GM23338 (cell line): ENCODE measurements around the gene FHL1. TPM values are rescaled to one million over a fixed set of nuclear protein-coding genes. Genes with fewer than 3 reads are reported as not detected.
"Not testable (repeated sequence)": the region's sequence is repeated elsewhere in the genome, so short reads cannot be mapped to it uniquely, and the experiment has no call there.

Experiments
- ATAC-seq: fragments of 200-7000 bp; cut with Tn5 transposase; 3 replicates; pipeline ENCODE4 v1.9.1; 2020
- DNase-seq: peaks from one replicate; pipeline ENCODE4 v3.0.0-alpha.2; 2015; ENCODE audit warnings: low spot score
- H2AFZ ChIP-seq: fragments of 200-600 bp; sonication (generic); 2 replicates; pipeline ENCODE4 v1.8.0; 2016; ENCODE audit warnings: antibody characterized with exemption, mild to moderate bottlenecking, moderate library complexity
- H3F3A ChIP-seq: fragments of 200-600 bp; sonication (generic); replicated peaks from 2 replicates; pipeline ENCODE4 v1.8.0; 2017; ENCODE audit warnings: antibody characterized with exemption, mixed run types, low read depth
- H3K27ac ChIP-seq: fragments of 200-600 bp; sonication (generic); 2 replicates; pipeline ENCODE4 v1.6.1; 2016; ENCODE audit warnings: low read depth
- H3K27me3 ChIP-seq: fragments of 200-600 bp; sonication (generic); 2 replicates; pipeline ENCODE4 v1.8.0; 2016; ENCODE audit warnings: mild to moderate bottlenecking, mixed run types, moderate library complexity; ENCODE audit not compliant: insufficient read depth
- H3K36me3 ChIP-seq: fragments of 200-600 bp; sonication (generic); 2 replicates; pipeline ENCODE4 v1.8.0; 2016; ENCODE audit warnings: mild to moderate bottlenecking; ENCODE audit not compliant: insufficient read depth
- H3K4me1 ChIP-seq: fragments of 200-600 bp; sonication (generic); 2 replicates; pipeline ENCODE4 v1.8.0; 2016; ENCODE audit warnings: mild to moderate bottlenecking, moderate library complexity; ENCODE audit not compliant: insufficient read depth
- H3K4me2 ChIP-seq: fragments of 200-600 bp; sonication (generic); 2 replicates; pipeline ENCODE4 v1.7.1; 2017; ENCODE audit warnings: mixed run types
- H3K4me3 ChIP-seq: fragments of 200-600 bp; sonication (generic); 2 replicates; pipeline ENCODE4 v1.6.1; 2016; ENCODE audit warnings: mixed run types
- H3K79me2 ChIP-seq: fragments of 200-600 bp; sonication (generic); replicated peaks from 2 replicates; pipeline ENCODE4 v1.8.0; 2017; ENCODE audit warnings: mild to moderate bottlenecking; ENCODE audit not compliant: insufficient read depth
- H3K9me2 ChIP-seq: fragments of 200-600 bp; sonication (generic); 2 replicates; pipeline ENCODE4 v1.8.0; 2017; ENCODE audit not compliant: insufficient read depth
- H4K20me1 ChIP-seq: fragments of 200-600 bp; sonication (generic); replicated peaks from 2 replicates; pipeline ENCODE4 v1.8.0; 2017; ENCODE audit warnings: mild to moderate bottlenecking; ENCODE audit not compliant: insufficient read depth
- H3K27ac Mint-ChIP-seq: 2 replicates; pipeline ENCODE4 v1.8.0; 2020; ENCODE audit warnings: inconsistent platforms, mild to moderate bottlenecking, moderate library complexity, mixed read lengths
- H3K27me3 Mint-ChIP-seq: 3 replicates; pipeline ENCODE4 v1.8.0; 2022; ENCODE audit warnings: low read depth, mild to moderate bottlenecking, moderate library complexity, mixed read lengths, inconsistent platforms; ENCODE audit not compliant: insufficient read depth, poor library complexity
- H3K36me3 Mint-ChIP-seq: 3 replicates; pipeline ENCODE4 v1.8.0; 2021; ENCODE audit warnings: low read depth, mild to moderate bottlenecking, inconsistent platforms, moderate library complexity, mixed read lengths
- H3K4me1 Mint-ChIP-seq: 3 replicates; pipeline ENCODE4 v1.8.0; 2020; ENCODE audit warnings: mild to moderate bottlenecking, inconsistent platforms, mixed read lengths
- H3K4me3 Mint-ChIP-seq: 3 replicates; pipeline ENCODE4 v1.8.0; 2021; ENCODE audit warnings: moderate library complexity, mild to moderate bottlenecking, inconsistent platforms, mixed read lengths
- H3K9me3 Mint-ChIP-seq: 3 replicates; pipeline ENCODE4 v1.8.0; 2020; ENCODE audit warnings: moderate library complexity, mild to moderate bottlenecking, inconsistent platforms, mixed read lengths
- CTCF ChIP-seq, 2 experiments: fragments of 200-600 bp in 1 of 2; sonication (generic) in 1 of 2; conservative IDR thresholded peaks; 2 replicates each; pipeline versions ENCODE4 v1.5.1 to v1.6.1; 2016 to 2017; ENCODE audit warnings: antibody characterized with exemption in 2 of 2, low read depth in 2 of 2, mild to moderate bottlenecking in 2 of 2, moderate library complexity in 1 of 2
- ETS1 ChIP-seq: IDR thresholded peaks from 2 replicates; pipeline ENCODE4 v1.6.1; 2016; ENCODE audit warnings: antibody characterized with exemption
- EZH2 ChIP-seq: fragments of 200-600 bp; sonication (generic); IDR thresholded peaks from one replicate; pipeline ENCODE4 v1.8.0; 2017; ENCODE audit warnings: antibody characterized with exemption, mild to moderate bottlenecking, low read depth; ENCODE audit not compliant: unreplicated experiment
- JUNB ChIP-seq: IDR thresholded peaks from one replicate; pipeline ENCODE4 v1.6.1; 2016; ENCODE audit warnings: antibody characterized with exemption; ENCODE audit not compliant: unreplicated experiment
- NANOG ChIP-seq: IDR thresholded peaks from 2 replicates; pipeline ENCODE4 v1.6.1; 2016; ENCODE audit warnings: antibody characterized with exemption, borderline replicate concordance
- POLR2AphosphoS5 ChIP-seq: IDR thresholded peaks from 2 replicates; pipeline ENCODE4 v1.6.1; 2016; ENCODE audit warnings: antibody characterized with exemption, low read depth
- STAT1 ChIP-seq: IDR thresholded peaks from one replicate; pipeline ENCODE4 v1.6.1; 2016; ENCODE audit warnings: antibody characterized with exemption; ENCODE audit not compliant: unreplicated experiment
- ZNF114 ChIP-seq: fragments of 250-450 bp; sonication (Bioruptor Pico); IDR thresholded peaks from 2 replicates; pipeline ENCODE4 v1.5.0; 2020; ENCODE audit warnings: mild to moderate bottlenecking, moderate library complexity
- ZNF331 ChIP-seq: fragments of 250-450 bp; sonication (Bioruptor Pico); IDR thresholded peaks from 2 replicates; pipeline ENCODE4 v1.5.0; 2020; ENCODE audit warnings: low read depth, mild to moderate bottlenecking, moderate library complexity
- polyA plus RNA-seq: library from polyadenylated mRNA; unstranded; fragments of >200 nt; fragmentation: Nextera tagmentation; extraction: Ambion mirVana; gene quantifications from 2 replicates; pipeline ENCODE4 v1.2.1, GENCODE V29; 2016
- total RNA-seq: library from RNA; depleted of rRNA; stranded (reverse); fragments of >200 nt; shearing (Covaris generic); gene quantifications from 2 replicates; pipeline ENCODE4 v1.2.3, GENCODE V29; 2014

Gene FHL1
- total and polyA plus RNA-seq, 2 experiments from 2014 or later: 47.9 to 60.4 TPM

- Histone ChIP-seq H3K27me3 (no peaks in the 10 kb centered on the region), H3K27ac (no peak overlapping the region), H4K20me1 (no peaks in the 10 kb centered on the region), H3K9me2 (no peaks in the 10 kb centered on the region), H3K36me3 (no peaks in the 10 kb centered on the region), H3K79me2 (peaks cover 18% of the 10 kb centered on the region), H3F3A (no peaks in the 10 kb centered on the region), H3K4me3 (no peak overlapping the region), H3K4me2 (no peak overlapping the region; the same call in 1 of the 2 replicates), H2AFZ (no peak overlapping the region), H3K4me1 (peaks cover 19% of the 10 kb centered on the region)
- TF ChIP-seq ETS1 (no peak), EZH2 (no peak), STAT1 (no peak), CTCF (conservative IDR thresholded peaks at IDR 0.05; ENCODE audit: low read depth in 2 of 2) (peak; percentile 14 to 52; a peak in 3 of 4 replicates)
- Mint-ChIP-seq H3K36me3 (no peaks in the 10 kb centered on the region), H3K4me1 (peaks cover 56% of the 10 kb centered on the region), H3K27ac (peak overlapping the region; percentile 9; the same call in 1 of the 2 replicates), H3K27me3 (peaks cover 4% of the 10 kb centered on the region), H3K9me3 (no peaks in the 10 kb centered on the region), H3K4me3 (no peak overlapping the region)
- ATAC-seq: peak; percentile 30
- peak; percentile 30 for DNase-seq
Measured at GRCh38 chrX:136166221-136166855, 19.0 kb downstream of the FHL1 start.

- not testable (repeated sequence) for H2AFZ ChIP-seq, H3K4me3 Mint-ChIP-seq, ATAC-seq, H3K4me2 ChIP-seq, H3K36me3 Mint-ChIP-seq, H3K27ac ChIP-seq, H3K9me3 Mint-ChIP-seq, H3K27ac Mint-ChIP-seq, H3K9me2 ChIP-seq, H4K20me1 ChIP-seq, H3K36me3 ChIP-seq, DNase-seq, H3F3A ChIP-seq, H3K27me3 Mint-ChIP-seq, H3K27me3 ChIP-seq, H3K4me3 ChIP-seq
- Histone ChIP-seq H3K79me2 (peaks cover 18% of the 10 kb centered on the region), H3K4me1 (peaks cover 19% of the 10 kb centered on the region)
- H3K4me1 Mint-ChIP-seq: peaks cover 55% of the 10 kb centered on the region
Measured at GRCh38 chrX:136167989-136168388, 20.7 kb downstream of the FHL1 start.

GRCh38 chrX:136168929-136169735 lies 21.8 kb downstream of the FHL1 start:
- no peak overlapping the region for H3K4me3 Mint-ChIP-seq
- peak; percentile 85 for DNase-seq
- no peaks in the 10 kb centered on the region for H4K20me1 ChIP-seq
- H3K4me2 ChIP-seq: no peak overlapping the region; the same call in 1 of the 2 replicates
- no peaks in the 10 kb centered on the region for H3F3A ChIP-seq
- TF ChIP-seq POLR2AphosphoS5 (no peak), EZH2 (no peak), ZNF331 (CRISPR knock-in tag) (no peak), NANOG (no peak), JUNB (no peak), ZNF114 (CRISPR knock-in tag) (no peak)
- peak overlapping the region; percentile 61; the same call in 1 of the 2 replicates for H3K27ac Mint-ChIP-seq
- H3K4me3 ChIP-seq: no peak overlapping the region
- H3K27ac ChIP-seq: peak overlapping the region; percentile 78; the same call in 1 of the 2 replicates
- no peaks in the 10 kb centered on the region for H3K36me3 Mint-ChIP-seq
- H2AFZ ChIP-seq: no peak overlapping the region
- no peaks in the 10 kb centered on the region for H3K36me3 ChIP-seq
- H3K27me3 ChIP-seq: no peaks in the 10 kb centered on the region
- peaks cover 8% of the 10 kb centered on the region for H3K79me2 ChIP-seq
- H3K27me3 Mint-ChIP-seq: peaks cover 4% of the 10 kb centered on the region
- no peaks in the 10 kb centered on the region for H3K9me2 ChIP-seq
- peaks cover 49% of the 10 kb centered on the region for H3K4me1 Mint-ChIP-seq
- ATAC-seq: peak; percentile 82
- peaks cover 16% of the 10 kb centered on the region for H3K4me1 ChIP-seq
- H3K9me3 Mint-ChIP-seq: no peaks in the 10 kb centered on the region
